GM21717 (cell line): Measurements from ENCODE around the gene CRACR2A.

Source experiments
- ATAC-seq: cut with Tn5 transposase; IDR thresholded peaks from one replicate; pipeline ENCODE4 v1.9.1; 2021; ENCODE audit warnings: mild to moderate bottlenecking, moderate library complexity; ENCODE audit not compliant: unreplicated experiment

CRACR2A gene

GRCh38 chr12:3598896-3599860 lies 153.7 kb downstream of the CRACR2A start:
- no peak for ATAC-seq

- no peak for ATAC-seq
These were observed 155.2 kb downstream of the CRACR2A start for GRCh38 chr12:3597526-3598210.

GRCh38 chr12:3596703-3597415 lies 156.1 kb downstream of the CRACR2A start:
- ATAC-seq: no peak

- ATAC-seq: no peak
These were observed 157.2 kb downstream of the CRACR2A start for GRCh38 chr12:3595721-3596120.

- no peak for ATAC-seq
These were observed 157.9 kb downstream of the CRACR2A start for GRCh38 chr12:3594966-3595365.

- no peak for ATAC-seq
These were observed 158.9 kb downstream of the CRACR2A start for GRCh38 chr12:3593906-3594483.

- ATAC-seq: no peak
These were observed 159.9 kb downstream of the CRACR2A start for GRCh38 chr12:3592856-3593625.

- no peak for ATAC-seq
These were observed 163.2 kb downstream of the CRACR2A start for GRCh38 chr12:3589745-3590144.

- ATAC-seq: no peak
These were observed 165.4 kb downstream of the CRACR2A start for GRCh38 chr12:3587402-3588013.

- no peak for ATAC-seq
These were observed 169.1 kb downstream of the CRACR2A start for GRCh38 chr12:3583656-3584334.

- no peak for ATAC-seq
These were observed 172.7 kb downstream of the CRACR2A start for GRCh38 chr12:3580094-3580749.

GRCh38 chr12:3579446-3580093 lies 173.3 kb downstream of the CRACR2A start:
- ATAC-seq: no peak

- ATAC-seq: no peak
These were observed 174.4 kb downstream of the CRACR2A start for GRCh38 chr12:3578557-3578956.

- ATAC-seq: no peak
These were observed 176.0 kb downstream of the CRACR2A start for GRCh38 chr12:3576891-3577290.

- ATAC-seq: no peak
These were observed 177.9 kb downstream of the CRACR2A start for GRCh38 chr12:3574986-3575385.

- ATAC-seq: no peak
These were observed 180.3 kb downstream of the CRACR2A start for GRCh38 chr12:3572560-3572959.

- no peak for ATAC-seq
These were observed 181.2 kb downstream of the CRACR2A start for GRCh38 chr12:3571724-3572123.

GRCh38 chr12:3571323-3571722 lies 181.6 kb downstream of the CRACR2A start:
- no peak for ATAC-seq
